Common myeloid progenitor, CD34-positive (primary cell): ENCODE measurements around the gene MAP4K2.

Source experiments
- CTCF ChIA-PET: fragments of 350-600 bp; sonication (Branson Sonifier 250); formaldehyde crosslinking; loops from one replicate; lab custom pipeline; 2021; ENCODE audit warnings: antibody characterized with exemption; lab: Charles Lee
- POLR2A ChIA-PET: fragments of 350-600 bp; sonication (Branson Sonifier 250); formaldehyde crosslinking; loops from one replicate; lab custom pipeline; 2021; ENCODE audit warnings: antibody characterized with exemption; lab: Charles Lee
- DNase-seq, 3 donors: peaks; one replicate each; pipeline versions ENCODE4 v3.0.0 to v3.0.0-alpha.2; 2013
- H3K27ac ChIP-seq, 2 experiments: 1 replicate in 1 of 2; 2 replicates in 1 of 2; pipeline ENCODE4 v1.7.0; 2013; ENCODE audit warnings: inconsistent platforms in 2 of 2, low read length in 2 of 2, mild to moderate bottlenecking in 2 of 2, low read depth in 1 of 2, moderate library complexity in 1 of 2; ENCODE audit not compliant: severe bottlenecking in 2 of 2, insufficient read depth in 1 of 2, poor library complexity in 1 of 2
- H3K27me3 ChIP-seq, 5 experiments: replicated peaks in 2 of 5; 1 replicate in 3 of 5; 2 replicates in 2 of 5; pipeline versions ENCODE4 v1.6.1 to v1.7.0; 2013; ENCODE audit warnings: low read length in 4 of 5, mild to moderate bottlenecking in 2 of 5, moderate library complexity in 2 of 5, inconsistent platforms in 1 of 5; ENCODE audit not compliant: insufficient read depth in 5 of 5, control insufficient read depth in 4 of 5
- H3K36me3 ChIP-seq, 4 experiments: 1 replicate in 2 of 4; 2 replicates in 2 of 4; pipeline versions ENCODE4 v1.6.1 to v1.7.0; 2013; ENCODE audit warnings: low read length in 3 of 4, control low read depth in 1 of 4, mild to moderate bottlenecking in 1 of 4; ENCODE audit not compliant: control insufficient read depth in 4 of 4, insufficient read depth in 4 of 4
- H3K4me1 ChIP-seq, 4 experiments: 1 replicate in 3 of 4; 2 replicates in 1 of 4; pipeline versions ENCODE4 v1.6.1 to v1.7.1; 2013; ENCODE audit warnings: low read length in 3 of 4, mild to moderate bottlenecking in 3 of 4, control low read depth in 1 of 4, inconsistent platforms in 1 of 4, moderate library complexity in 1 of 4; ENCODE audit not compliant: control insufficient read depth in 4 of 4, insufficient read depth in 4 of 4; ENCODE audit errors: control extremely low read depth in 1 of 4
- H3K4me3 ChIP-seq, 7 experiments: 1 replicate in 4 of 7; 2 replicates in 3 of 7; pipeline versions ENCODE4 v1.5.1 to v1.7.0; 2013; ENCODE audit warnings: mild to moderate bottlenecking in 7 of 7, low read length in 6 of 7, moderate library complexity in 6 of 7, inconsistent platforms in 2 of 7, low read depth in 2 of 7, control low read depth in 1 of 7; ENCODE audit not compliant: insufficient read depth in 4 of 7, control insufficient read depth in 1 of 7; ENCODE audit errors: extremely low read depth in 1 of 7
- H3K9me3 ChIP-seq, 5 experiments: 1 replicate in 4 of 5; 2 replicates in 1 of 5; pipeline versions ENCODE4 v1.6.1 to v1.7.1; 2013; ENCODE audit warnings: low read length in 4 of 5, mild to moderate bottlenecking in 2 of 5, inconsistent platforms in 1 of 5, low read depth in 1 of 5, moderate library complexity in 1 of 5; ENCODE audit not compliant: control insufficient read depth in 4 of 5, insufficient read depth in 2 of 5; ENCODE audit errors: control extremely low read depth in 1 of 5
- WGBS: methylation state at CpG from one replicate; pipeline ENCODE4 v1.1.5; 2013; ENCODE audit not compliant: insufficient coverage; 5-methylcytosine and 5-hydroxymethylcytosine counted together

MAP4K2 gene

GRCh38 chr11:64790205-64791095 lies 12.6 kb downstream of the MAP4K2 start:
- H3K4me1 ChIP-seq = peaks cover 0 to 22% (median 16%) of the 10 kb centered on the region in 4 experiments
- POLR2A ChIA-PET = no interaction called here
- CTCF ChIA-PET = interaction anchor here (0.9 to 1.5 kb wide), 4 partner anchors 10 to 102 kb away, joined by 4 to 9 read pairs (median 6); partner anchors contain the start of genes MAP4K2 and SF1
- peaks cover 2 to 53% (median 28%) of the 10 kb centered on the region in 4 experiments for H3K36me3 ChIP-seq
- no peaks in the 10 kb centered on the region for H3K9me3 ChIP-seq
- DNase-seq = no peak
- WGBS = 96% methylated on average over 21 of the region's 25 CpGs
- H3K4me3 ChIP-seq = no peak overlapping the region
- no peak overlapping the region for H3K27ac ChIP-seq
- H3K27me3 ChIP-seq = no peaks in the 10 kb centered on the region

GRCh38 chr11:64789331-64790204 lies 13.4 kb downstream of the MAP4K2 start:
- Histone ChIP-seq H3K36me3 (peaks cover 4 to 53% (median 28%) of the 10 kb centered on the region in 4 experiments), H3K4me3 (no peak overlapping the region), H3K9me3 (no peaks in the 10 kb centered on the region), H3K27me3 (no peaks in the 10 kb centered on the region), H3K4me1 (peaks cover 0 to 19% (median 15%) of the 10 kb centered on the region in 4 experiments), H3K27ac (no peak overlapping the region)
- no peak for DNase-seq
- ChIA-PET POLR2A (no interaction called here), CTCF (interaction anchor here (1.1 to 4.3 kb wide), 4 partner anchors 11 to 119 kb away, joined by 3 to 42 read pairs (median 6); partner anchors contain the start of gene MAP4K2)
- over 99% methylated on average over 11 of the region's 15 CpGs for WGBS

- no peak for DNase-seq
- Histone ChIP-seq H3K9me3 (no peaks in the 10 kb centered on the region), H3K36me3 (peaks cover 4 to 51% (median 28%) of the 10 kb centered on the region in 4 experiments), H3K27me3 (no peaks in the 10 kb centered on the region), H3K4me3 (no peak overlapping the region), H3K27ac (peak overlapping the region in 1 of 2 experiments; percentile 3), H3K4me1 (peaks cover 0 to 10% (median 8%) of the 10 kb centered on the region in 4 experiments)
- ChIA-PET CTCF (interaction anchor here (0.7 to 4.3 kb wide), 13 partner anchors 9 to 329 kb away, joined by 3 to 42 read pairs (median 5); partner anchors contain the start of genes MAP4K2, MEN1, RASGRP2 and SF1), POLR2A (no interaction called here)
- 97% methylated on average over 5 of the region's 9 CpGs for WGBS
Measured at GRCh38 chr11:64788321-64789215, 14.4 kb downstream of the MAP4K2 start.

- Histone ChIP-seq H3K9me3 (no peaks in the 10 kb centered on the region), H3K36me3 (peaks cover 4 to 45% (median 28%) of the 10 kb centered on the region in 4 experiments), H3K27ac (no peak overlapping the region), H3K27me3 (no peaks in the 10 kb centered on the region), H3K4me1 (peaks cover 0 to 5% (median 2%) of the 10 kb centered on the region in 4 experiments), H3K4me3 (no peak overlapping the region)
- WGBS = 50% methylated on average over 8 of the region's 15 CpGs
- DNase-seq = peak; percentile 50 to 76 (median 72)
- POLR2A ChIA-PET = interaction anchor here (2.2 kb wide), 1 partner anchor 44 kb away, joined by 6 read pairs; the partner anchor contains the start of gene RASGRP2
- CTCF ChIA-PET = interaction anchor here (0.7 to 4.3 kb wide), 15 partner anchors 8 to 330 kb away, joined by 3 to 42 read pairs (median 5); partner anchors contain the start of genes MAP4K2, MEN1, RASGRP2 and SF1
Measured at GRCh38 chr11:64787526-64788320, 15.3 kb downstream of the MAP4K2 start.

GRCh38 chr11:64786308-64786707 lies 16.7 kb downstream of the MAP4K2 start:
- H3K36me3 ChIP-seq = peaks cover 4 to 31% (median 21%) of the 10 kb centered on the region in 4 experiments
- H3K9me3 ChIP-seq = no peaks in the 10 kb centered on the region
- peaks cover 0 to 5% (median 2%) of the 10 kb centered on the region in 4 experiments for H3K4me1 ChIP-seq
- ChIA-PET POLR2A (interaction anchor here (0.8 to 2.2 kb wide), 2 partner anchors 12 to 42 kb away, joined by 4 to 6 read pairs; partner anchors contain the start of gene RASGRP2), CTCF (interaction anchor here (0.8 to 4.3 kb wide), 14 partner anchors 8 to 331 kb away, joined by 3 to 42 read pairs (median 4); partner anchors contain the start of genes CDC42BPG, MAP4K2, SF1 and ZNHIT2)
- WGBS = 95% methylated on average over 8 of the region's 10 CpGs
- no peak overlapping the region for H3K4me3 ChIP-seq
- no peak for DNase-seq
- no peak overlapping the region for H3K27ac ChIP-seq
- H3K27me3 ChIP-seq = no peaks in the 10 kb centered on the region
